ENCODE results near the gene WFDC10A.
"Not testable (repeated sequence)": the region's sequence is repeated elsewhere in the genome, so short reads cannot be mapped to it uniquely, and the experiment has no call there.

- TF ChIP-seq MTA3 (IDR thresholded peaks at IDR 0.05; ENCODE audit: borderline replicate concordance, low read length); EZH2 (IDR thresholded peaks at IDR 0.05; ENCODE audit: borderline replicate concordance, control insufficient read depth, low read depth, low read length); TARDBP (IDR thresholded peaks at IDR 0.05; ENCODE audit: borderline replicate concordance); E2F4 (IDR thresholded peaks at IDR 0.05; ENCODE audit: low read depth, low read length); SMAD1 (IDR thresholded peaks at IDR 0.05; ENCODE audit: low read depth, partially characterized antibody); CTCF (IDR thresholded peaks at IDR 0.05 in 2 of 3, conservative IDR thresholded peaks at IDR 0.05 in 1 of 3; ENCODE audit: control insufficient read depth in 2 of 3, extremely low read depth in 1 of 3, insufficient read depth in 1 of 3, low read depth in 3 of 3, low read length in 3 of 3); RAD21 (IDR thresholded peaks at IDR 0.05; ENCODE audit: insufficient read depth, low read depth, low read length): not testable (repeated sequence)
Observed at GRCh38 chr20:45641076-45641475, 11.5 kb downstream of the WFDC10A start.
